ENCODE data around the gene MEX3C. TPM values are rescaled to one million over a fixed set of nuclear protein-coding genes. Genes with fewer than 3 reads are reported as not detected.

MEX3C gene
- total RNA-seq, 6 experiments from 2014 or later = 8.2 to 13.6 (median 9.6) TPM

- H3K27me3 ChIP-seq = no peaks in the 10 kb centered on the region
- H3K27ac ChIP-seq = no peak overlapping the region
- H3K4me3 ChIP-seq = no peak overlapping the region
- peaks cover 0 to 14% (median 4%) of the 10 kb centered on the region in 4 donors for H3K4me1 ChIP-seq
- DNase-seq (no peak), ATAC-seq (no peak)
- no peaks in the 10 kb centered on the region for H3K36me3 ChIP-seq
- TF ChIP-seq POLR2A (IDR thresholded peaks at IDR 0.05) (no peak), CTCF (IDR thresholded peaks at IDR 0.05) (no peak)
- intact Hi-C loops (cut with DNase I) = no loop called here
- no peaks in the 10 kb centered on the region for H3K9me3 ChIP-seq
- WGBS (ENCODE audit: insufficient coverage, low coverage, low lambda C conversion rate, missing lambda C conversion rate) = 85% methylated on average over 3 of the region's 7 CpGs
Observed at GRCh38 chr18:51137891-51138290, 59.6 kb downstream of the MEX3C start.

- no peak for TF ChIP-seq POLR2A (IDR thresholded peaks at IDR 0.05)
- no peak for TF ChIP-seq CTCF (IDR thresholded peaks at IDR 0.05)
- no peaks in the 10 kb centered on the region for H3K9me3 ChIP-seq
- ATAC-seq (no peak), DNase-seq (no peak)
- WGBS (ENCODE audit: insufficient coverage, low coverage, low lambda C conversion rate, missing lambda C conversion rate) = 88% methylated on average over 1 of the region's 21 CpGs
- H3K4me3 ChIP-seq = no peak overlapping the region
- intact Hi-C loops (cut with DNase I) = no loop called here
- H3K27ac ChIP-seq = no peak overlapping the region
- H3K27me3 ChIP-seq = no peaks in the 10 kb centered on the region
- no peaks in the 10 kb centered on the region for H3K36me3 ChIP-seq
- H3K4me1 ChIP-seq = peaks cover 0 to 21% (median 8%) of the 10 kb centered on the region in 4 donors
Observed at GRCh38 chr18:51137026-51137729, 60.3 kb downstream of the MEX3C start.

DNA sequence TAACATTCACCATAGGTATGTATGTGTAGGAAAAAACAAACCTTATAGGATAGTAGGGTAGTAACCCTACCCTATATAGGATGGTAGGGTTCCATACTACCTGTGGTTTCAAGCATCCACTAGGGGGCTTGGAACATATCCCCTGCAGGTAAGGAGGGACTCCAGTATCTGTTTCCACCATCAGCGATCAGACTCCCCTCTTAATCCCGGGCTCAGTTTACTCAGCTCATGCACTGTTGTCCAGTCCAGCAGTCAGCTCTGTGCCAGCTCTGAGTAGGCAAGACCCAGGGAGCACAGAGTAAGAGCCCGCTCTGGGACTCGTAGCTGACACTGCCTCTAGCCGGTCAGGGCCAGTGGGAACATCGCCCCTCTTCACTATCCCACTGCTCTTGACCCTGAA lies 61.7 kb downstream of the MEX3C start:
- H3K4me1 ChIP-seq = peaks cover 0 to 28% (median 10%) of the 10 kb centered on the region in 4 donors
- H3K36me3 ChIP-seq = no peaks in the 10 kb centered on the region
- H3K9me3 ChIP-seq = no peaks in the 10 kb centered on the region
- no peak overlapping the region for H3K4me3 ChIP-seq
- ATAC-seq (no peak), DNase-seq (no peak)
- no peaks in the 10 kb centered on the region for H3K27me3 ChIP-seq
- TF ChIP-seq POLR2A (IDR thresholded peaks at IDR 0.05) (no peak), CTCF (IDR thresholded peaks at IDR 0.05) (peak; percentile 13 to 26 (median 24))
- intact Hi-C loops (cut with DNase I) = no loop called here
- 48% methylated on average over 2 of the region's 6 CpGs for WGBS (ENCODE audit: insufficient coverage, low coverage, low lambda C conversion rate, missing lambda C conversion rate)
- no peak overlapping the region for H3K27ac ChIP-seq

DNA sequence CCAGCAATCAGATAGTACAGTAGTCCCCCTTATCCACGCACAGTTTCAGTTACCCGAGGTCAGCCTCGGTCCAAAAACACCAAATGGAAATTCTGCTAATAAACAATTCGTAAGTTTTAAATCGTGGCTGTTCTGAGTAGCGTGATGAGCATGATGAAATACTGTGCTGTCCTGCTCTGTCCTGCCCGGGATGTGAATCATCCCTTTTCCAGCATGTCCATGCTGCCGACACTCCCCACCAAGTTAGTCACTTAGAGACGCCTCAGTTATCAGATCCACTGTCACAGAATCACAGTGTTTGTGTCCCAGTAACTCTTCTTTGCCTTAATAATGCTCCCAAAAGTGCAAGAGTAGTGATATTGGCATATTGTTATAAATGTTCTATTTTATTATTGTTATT lies 62.1 kb downstream of the MEX3C start:
- no peak for ATAC-seq
- 84% methylated on average over 9 of the region's 9 CpGs for WGBS (ENCODE audit: insufficient coverage, low coverage, low lambda C conversion rate, missing lambda C conversion rate)
- TF ChIP-seq CTCF (IDR thresholded peaks at IDR 0.05) = no peak
- TF ChIP-seq POLR2A (IDR thresholded peaks at IDR 0.05) = no peak
- Histone ChIP-seq H3K4me3 (no peak overlapping the region), H3K27ac (no peak overlapping the region), H3K36me3 (no peaks in the 10 kb centered on the region), H3K4me1 (peaks cover 0 to 28% (median 10%) of the 10 kb centered on the region in 4 donors), H3K9me3 (no peaks in the 10 kb centered on the region), H3K27me3 (no peaks in the 10 kb centered on the region)
- intact Hi-C loops (cut with DNase I) = no loop called here
- no peak for DNase-seq

Measured in right lobe of liver (tissue), 6 donors.